ENCODE measurements around the gene ING2. TPM values are rescaled to one million over a fixed set of nuclear protein-coding genes. Genes with fewer than 3 reads are reported as not detected.
A peak's percentile ranks its signal among the peaks of the same experiment; 100 is the strongest.

The ING2 gene
- total RNA-seq, 1 experiment from 2014 or later = 15.3 TPM

DNA sequence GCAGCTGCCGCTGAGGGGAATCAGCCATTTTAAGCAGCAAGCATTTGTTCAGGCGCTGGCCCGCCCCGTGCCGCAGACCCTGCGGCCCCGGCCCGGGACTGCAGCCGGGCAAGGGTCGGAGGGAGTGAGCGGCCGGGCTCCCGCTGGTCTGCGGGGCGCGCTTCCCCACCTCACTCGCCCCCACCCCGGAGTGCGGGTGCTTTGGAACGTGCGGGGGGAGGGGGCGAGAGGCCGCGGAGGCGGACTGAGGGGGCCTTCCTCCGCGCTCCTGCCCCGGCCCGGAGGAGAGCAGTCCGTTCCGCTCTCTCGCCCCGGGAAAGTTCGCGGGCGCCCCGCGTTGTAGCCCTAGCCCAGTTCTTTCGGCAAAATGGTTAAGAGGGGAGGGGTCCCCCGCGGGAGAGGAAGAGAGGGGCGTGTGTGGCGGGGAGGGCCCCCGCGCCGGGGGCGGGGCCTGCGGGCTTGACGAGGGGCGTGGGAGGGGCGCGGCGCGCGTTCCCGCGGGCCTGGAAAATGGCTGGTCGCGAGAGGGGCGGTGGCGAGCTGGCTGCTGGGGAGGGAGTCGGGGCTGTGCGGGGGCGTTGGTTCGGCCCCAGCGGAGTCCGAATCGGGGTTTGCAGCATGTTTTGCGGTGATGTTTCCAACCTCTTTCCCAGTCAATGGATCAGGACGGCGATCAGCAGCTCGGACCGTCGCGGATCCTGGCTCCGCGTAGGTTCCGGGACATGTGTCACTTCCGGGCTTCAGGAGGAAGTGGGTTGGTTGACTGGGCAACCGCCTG lies 942 bp downstream of the ING2 start:
- Mint-ChIP-seq H3K4me1 (ENCODE audit: low read depth, unreplicated experiment) (peaks cover 12% of the 10 kb centered on the region), H3K36me3 (ENCODE audit: insufficient read depth, unreplicated experiment) (peaks cover 13% of the 10 kb centered on the region), H3K27ac (ENCODE audit: unreplicated experiment) (peak overlapping the region; percentile 88), H3K4me3 (ENCODE audit: unreplicated experiment) (peak overlapping the region; percentile 96), H3K9me3 (ENCODE audit: unreplicated experiment) (no peaks in the 10 kb centered on the region), H3K27me3 (ENCODE audit: insufficient read depth, unreplicated experiment) (no peaks in the 10 kb centered on the region)
- Histone ChIP-seq H3K4me3 (ENCODE audit: low read depth, low read length) (peak overlapping the region; percentile 73), H3K36me3 (ENCODE audit: control insufficient read depth, insufficient read depth, low read length) (0 out of 2 replicates have a peak, but pooled peaks cover 2% of the 10 kb centered on the region), H3K9me3 (no peaks in the 10 kb centered on the region), H3K4me1 (peaks cover 30% of the 10 kb centered on the region), H3K27me3 (replicated peaks; ENCODE audit: control insufficient read depth, insufficient read depth, low read length) (no peaks in the 10 kb centered on the region)
- DNase-seq = peak; percentile 87
- intact Hi-C loops (cut with micrococcal nuclease; ENCODE audit: unreplicated experiment) = loop anchor here (2.0 kb wide), 1 partner anchor 65 kb away; no protein-coding TSS in a partner anchor
- BruUV-seq (replicated peaks) = TSS peak; percentile 75
- TF ChIP-seq, protein P1, sequence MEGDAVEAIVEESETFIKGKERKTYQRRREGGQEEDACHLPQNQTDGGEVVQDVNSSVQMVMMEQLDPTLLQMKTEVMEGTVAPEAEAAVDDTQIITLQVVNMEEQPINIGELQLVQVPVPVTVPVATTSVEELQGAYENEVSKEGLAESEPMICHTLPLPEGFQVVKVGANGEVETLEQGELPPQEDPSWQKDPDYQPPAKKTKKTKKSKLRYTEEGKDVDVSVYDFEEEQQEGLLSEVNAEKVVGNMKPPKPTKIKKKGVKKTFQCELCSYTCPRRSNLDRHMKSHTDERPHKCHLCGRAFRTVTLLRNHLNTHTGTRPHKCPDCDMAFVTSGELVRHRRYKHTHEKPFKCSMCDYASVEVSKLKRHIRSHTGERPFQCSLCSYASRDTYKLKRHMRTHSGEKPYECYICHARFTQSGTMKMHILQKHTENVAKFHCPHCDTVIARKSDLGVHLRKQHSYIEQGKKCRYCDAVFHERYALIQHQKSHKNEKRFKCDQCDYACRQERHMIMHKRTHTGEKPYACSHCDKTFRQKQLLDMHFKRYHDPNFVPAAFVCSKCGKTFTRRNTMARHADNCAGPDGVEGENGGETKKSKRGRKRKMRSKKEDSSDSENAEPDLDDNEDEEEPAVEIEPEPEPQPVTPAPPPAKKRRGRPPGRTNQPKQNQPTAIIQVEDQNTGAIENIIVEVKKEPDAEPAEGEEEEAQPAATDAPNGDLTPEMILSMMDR (IDR thresholded peaks at IDR 0.05; ENCODE audit: insufficient read depth in 1 of 2, low read depth in 1 of 2, low read length in 1 of 2, severe bottlenecking in 1 of 2, unreplicated experiment in 1 of 2) = no peak
- ChIA-PET CTCF (interaction anchor here (0.7 kb wide), 1 partner anchor 114 kb away, joined by 3 read pairs; no protein-coding TSS in a partner anchor), POLR2A (interaction anchor here (1.0 kb wide), 1 partner anchor 62 kb away, joined by 6 read pairs; no protein-coding TSS in a partner anchor)

DNA sequence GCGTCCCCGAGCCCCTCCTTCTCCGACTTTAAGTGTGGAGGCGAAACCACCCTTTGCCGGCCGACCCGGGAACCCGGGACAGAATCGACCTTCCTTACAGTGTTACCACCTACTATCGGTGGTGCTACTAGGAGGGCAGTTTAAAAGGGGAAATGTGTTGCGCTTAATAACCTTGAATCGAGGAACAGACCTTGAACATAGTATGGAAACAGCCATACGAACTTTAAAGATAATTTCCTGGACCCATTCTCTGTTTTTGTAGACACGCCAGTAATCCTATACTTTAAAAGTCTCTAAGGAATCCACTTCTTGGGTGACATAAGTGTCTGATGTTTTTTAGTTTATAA lies 1.5 kb downstream of the ING2 start:
- intact Hi-C loops (cut with micrococcal nuclease; ENCODE audit: unreplicated experiment) = no loop called here
- Histone ChIP-seq H3K4me1 (peaks cover 30% of the 10 kb centered on the region), H3K4me3 (ENCODE audit: low read depth, low read length) (peak overlapping the region; percentile 73), H3K36me3 (ENCODE audit: control insufficient read depth, insufficient read depth, low read length) (0 out of 2 replicates have a peak, but pooled peaks cover 2% of the 10 kb centered on the region), H3K9me3 (no peaks in the 10 kb centered on the region), H3K27me3 (replicated peaks; ENCODE audit: control insufficient read depth, insufficient read depth, low read length) (no peaks in the 10 kb centered on the region)
- no peaks in the 10 kb centered on the region for H3K27me3 Mint-ChIP-seq (ENCODE audit: insufficient read depth, unreplicated experiment)
- H3K36me3 Mint-ChIP-seq (ENCODE audit: insufficient read depth, unreplicated experiment) = peaks cover 13% of the 10 kb centered on the region
- POLR2A ChIA-PET = interaction anchor here (1.0 kb wide), 1 partner anchor 63 kb away, joined by 6 read pairs; no protein-coding TSS in a partner anchor
- H3K4me3 Mint-ChIP-seq (ENCODE audit: unreplicated experiment) = peak overlapping the region; percentile 96
- TF ChIP-seq, protein P1 (IDR thresholded peaks at IDR 0.05; ENCODE audit: insufficient read depth in 1 of 2, low read depth in 1 of 2, low read length in 1 of 2, severe bottlenecking in 1 of 2, unreplicated experiment in 1 of 2) = no peak
- H3K4me1 Mint-ChIP-seq (ENCODE audit: low read depth, unreplicated experiment) = peaks cover 12% of the 10 kb centered on the region
- no peak for DNase-seq
- no peaks in the 10 kb centered on the region for H3K9me3 Mint-ChIP-seq (ENCODE audit: unreplicated experiment)
- CTCF ChIA-PET = interaction anchor here (0.7 kb wide), 1 partner anchor 113 kb away, joined by 3 read pairs; no protein-coding TSS in a partner anchor
- peak overlapping the region; percentile 88 for H3K27ac Mint-ChIP-seq (ENCODE audit: unreplicated experiment)
- no TSS peak for BruUV-seq (replicated peaks)

DNA sequence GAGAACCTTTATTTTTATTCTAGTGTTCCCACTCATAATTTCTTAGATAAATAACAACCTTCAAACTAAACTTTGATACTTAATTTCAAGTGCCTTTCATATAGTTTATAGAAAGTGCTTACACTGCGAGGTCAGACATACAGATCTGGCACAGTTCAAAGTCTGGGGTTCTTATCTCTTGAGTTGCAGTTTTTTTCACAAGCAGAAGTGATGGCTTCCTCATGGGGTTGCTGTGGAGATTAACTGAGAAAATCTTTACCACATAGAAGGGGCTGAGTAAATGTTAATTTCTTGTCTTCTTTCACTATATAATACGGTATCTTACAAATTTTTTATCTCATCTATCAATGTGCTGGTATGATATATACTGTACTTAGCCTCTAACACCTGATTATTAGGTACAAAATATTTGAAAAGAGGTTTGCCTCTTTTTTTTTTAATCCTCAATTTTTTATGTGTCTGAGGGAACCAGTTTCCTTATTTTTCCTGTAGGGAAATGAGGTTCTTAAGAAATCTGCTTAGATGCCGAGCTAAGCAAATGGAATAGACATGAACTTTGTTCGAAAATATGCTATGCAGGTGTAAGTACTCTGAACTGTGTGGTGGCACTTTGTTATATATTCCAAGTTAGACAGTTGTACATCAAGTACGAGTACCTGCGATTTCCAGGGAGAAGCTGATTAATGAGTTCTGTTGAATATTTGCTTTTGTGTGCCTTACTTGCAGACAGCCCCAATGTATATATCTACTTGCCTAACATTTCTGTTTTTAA lies 3.3 kb downstream of the ING2 start:
- H3K4me1 Mint-ChIP-seq (ENCODE audit: low read depth, unreplicated experiment) = peaks cover under 1% of the 10 kb centered on the region
- Histone ChIP-seq H3K4me3 (ENCODE audit: low read depth, low read length) (no peak overlapping the region), H3K36me3 (ENCODE audit: control insufficient read depth, insufficient read depth, low read length) (0 out of 2 replicates have a peak, but pooled peaks cover 2% of the 10 kb centered on the region), H3K4me1 (peaks cover 22% of the 10 kb centered on the region), H3K27me3 (replicated peaks; ENCODE audit: control insufficient read depth, insufficient read depth, low read length) (no peaks in the 10 kb centered on the region), H3K9me3 (no peaks in the 10 kb centered on the region)
- no peaks in the 10 kb centered on the region for H3K9me3 Mint-ChIP-seq (ENCODE audit: unreplicated experiment)
- intact Hi-C loops (cut with micrococcal nuclease; ENCODE audit: unreplicated experiment) = no loop called here
- H3K27ac Mint-ChIP-seq (ENCODE audit: unreplicated experiment) = no peak overlapping the region
- no peak overlapping the region for H3K4me3 Mint-ChIP-seq (ENCODE audit: unreplicated experiment)
- CTCF ChIA-PET = no interaction called here
- POLR2A ChIA-PET = no interaction called here
- H3K27me3 Mint-ChIP-seq (ENCODE audit: insufficient read depth, unreplicated experiment) = no peaks in the 10 kb centered on the region
- no TSS peak for BruUV-seq (replicated peaks)
- H3K36me3 Mint-ChIP-seq (ENCODE audit: insufficient read depth, unreplicated experiment) = peaks cover 13% of the 10 kb centered on the region
- DNase-seq = peak in 1 of 2 experiments; percentile 29
- TF ChIP-seq, protein P1 (IDR thresholded peaks at IDR 0.05; ENCODE audit: insufficient read depth in 1 of 2, low read depth in 1 of 2, low read length in 1 of 2, severe bottlenecking in 1 of 2, unreplicated experiment in 1 of 2) = no peak
